Osteoblast (primary cell): Measurements from ENCODE around the gene MYOD1. TPM values are rescaled to one million over a fixed set of nuclear protein-coding genes. Genes with fewer than 3 reads are reported as not detected.

Experiments
- DNase-seq: peaks from one replicate; pipeline ENCODE4 v3.0.0; 2011; ENCODE audit warnings: low spot score, mixed read lengths; ENCODE audit not compliant: insufficient read length; ENCODE audit errors: missing footprints
- H2AFZ ChIP-seq: 2 replicates; pipeline ENCODE4 v1.6.0; 2011; ENCODE audit warnings: mild to moderate bottlenecking, low read length
- H3K27ac ChIP-seq: 2 replicates; pipeline ENCODE4 v1.5.1; 2011; ENCODE audit warnings: mild to moderate bottlenecking, low read depth, low read length, moderate library complexity
- H3K27me3 ChIP-seq: 2 replicates; pipeline ENCODE4 v1.6.0; 2012; ENCODE audit warnings: mild to moderate bottlenecking, control low read depth, inconsistent platforms, low read length, moderate library complexity; ENCODE audit not compliant: insufficient read depth
- H3K36me3 ChIP-seq: 2 replicates; pipeline ENCODE4 v1.5.1; 2011; ENCODE audit warnings: mild to moderate bottlenecking, low read length, control low read depth, moderate library complexity; ENCODE audit not compliant: insufficient read depth
- H3K4me1 ChIP-seq: 2 replicates; pipeline ENCODE4 v1.5.1; 2011; ENCODE audit warnings: mild to moderate bottlenecking, low read length, control low read depth, moderate library complexity; ENCODE audit not compliant: insufficient read depth
- H3K4me2 ChIP-seq: 2 replicates; pipeline ENCODE4 v1.6.0; 2011; ENCODE audit warnings: mild to moderate bottlenecking, low read length; ENCODE audit not compliant: insufficient read depth
- H3K4me3 ChIP-seq: fragments of 200-600 bp; sonication (generic); 3 replicates; pipeline ENCODE4 v1.5.1; 2012; ENCODE audit warnings: mild to moderate bottlenecking, low read length, inconsistent platforms; ENCODE audit not compliant: insufficient read depth
- H3K79me2 ChIP-seq: 2 replicates; pipeline ENCODE4 v1.6.0; 2012; ENCODE audit warnings: mild to moderate bottlenecking, low read length, control low read depth, inconsistent platforms; ENCODE audit not compliant: insufficient read depth
- H3K9me3 ChIP-seq: 2 replicates; pipeline ENCODE4 v1.5.1; 2011; ENCODE audit warnings: low read depth, low read length, control low read depth
- H4K20me1 ChIP-seq: 2 replicates; pipeline ENCODE4 v1.6.0; 2012; ENCODE audit warnings: mild to moderate bottlenecking, low read length, control low read depth; ENCODE audit not compliant: insufficient read depth
- total RNA-seq: library from RNA; depleted of rRNA; stranded (reverse); fragments of >200 nt; gene quantifications from 2 replicates; pipeline ENCODE4 v1.2.3, GENCODE V29; 2012
- TF ChIP-seq, protein P1 (sequence below): IDR thresholded peaks from 2 replicates; pipeline ENCODE4 v1.5.1; 2011; ENCODE audit warnings: mild to moderate bottlenecking, low read depth, low read length, moderate library complexity; ENCODE audit errors: extremely low read depth

The MYOD1 gene
- total RNA-seq, 1 donor, result not detected

DNA sequence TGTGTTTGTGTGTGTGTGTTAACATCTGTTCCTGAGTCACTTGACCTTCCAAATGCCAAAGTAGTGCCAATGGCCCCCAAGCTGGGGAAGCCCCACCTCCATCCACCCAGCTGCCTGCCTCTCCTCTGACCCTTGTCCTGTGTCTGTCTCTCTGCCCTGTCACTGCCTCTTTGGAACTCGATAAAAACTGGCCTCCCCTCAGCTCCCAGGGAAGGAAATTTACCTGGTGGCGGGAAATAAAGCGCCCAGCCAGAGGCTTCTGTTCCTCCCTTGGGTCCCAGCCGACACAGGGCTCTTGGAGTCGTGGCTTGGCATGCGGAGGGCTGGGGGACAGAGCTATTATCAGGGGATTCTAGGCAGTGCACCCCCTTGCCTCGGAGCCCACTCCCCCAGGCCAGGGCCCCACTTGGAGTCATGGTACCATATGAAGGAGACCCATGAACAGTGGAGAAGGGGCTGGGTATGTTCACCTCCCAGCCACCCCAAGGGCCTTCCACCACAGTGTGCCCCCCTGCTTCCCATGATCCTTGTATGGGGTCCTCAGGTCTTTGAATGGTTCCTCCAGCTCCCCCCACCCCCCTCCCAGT is 21.4 kb downstream of the MYOD1 start:
- H2AFZ ChIP-seq, result no peak overlapping the region
- peaks cover 54% of the 10 kb centered on the region for H3K27me3 ChIP-seq
- H3K36me3 ChIP-seq, result no peaks in the 10 kb centered on the region
- no peak overlapping the region for H3K27ac ChIP-seq
- no peaks in the 10 kb centered on the region for H4K20me1 ChIP-seq
- no peak overlapping the region for H3K4me2 ChIP-seq
- H3K9me3 ChIP-seq, result no peaks in the 10 kb centered on the region
- no peaks in the 10 kb centered on the region for H3K79me2 ChIP-seq
- peak; percentile 58 for DNase-seq
- peaks cover 6% of the 10 kb centered on the region for H3K4me1 ChIP-seq
- TF ChIP-seq, protein P1, sequence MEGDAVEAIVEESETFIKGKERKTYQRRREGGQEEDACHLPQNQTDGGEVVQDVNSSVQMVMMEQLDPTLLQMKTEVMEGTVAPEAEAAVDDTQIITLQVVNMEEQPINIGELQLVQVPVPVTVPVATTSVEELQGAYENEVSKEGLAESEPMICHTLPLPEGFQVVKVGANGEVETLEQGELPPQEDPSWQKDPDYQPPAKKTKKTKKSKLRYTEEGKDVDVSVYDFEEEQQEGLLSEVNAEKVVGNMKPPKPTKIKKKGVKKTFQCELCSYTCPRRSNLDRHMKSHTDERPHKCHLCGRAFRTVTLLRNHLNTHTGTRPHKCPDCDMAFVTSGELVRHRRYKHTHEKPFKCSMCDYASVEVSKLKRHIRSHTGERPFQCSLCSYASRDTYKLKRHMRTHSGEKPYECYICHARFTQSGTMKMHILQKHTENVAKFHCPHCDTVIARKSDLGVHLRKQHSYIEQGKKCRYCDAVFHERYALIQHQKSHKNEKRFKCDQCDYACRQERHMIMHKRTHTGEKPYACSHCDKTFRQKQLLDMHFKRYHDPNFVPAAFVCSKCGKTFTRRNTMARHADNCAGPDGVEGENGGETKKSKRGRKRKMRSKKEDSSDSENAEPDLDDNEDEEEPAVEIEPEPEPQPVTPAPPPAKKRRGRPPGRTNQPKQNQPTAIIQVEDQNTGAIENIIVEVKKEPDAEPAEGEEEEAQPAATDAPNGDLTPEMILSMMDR, result no peak
- H3K4me3 ChIP-seq, result no peak overlapping the region

DNA sequence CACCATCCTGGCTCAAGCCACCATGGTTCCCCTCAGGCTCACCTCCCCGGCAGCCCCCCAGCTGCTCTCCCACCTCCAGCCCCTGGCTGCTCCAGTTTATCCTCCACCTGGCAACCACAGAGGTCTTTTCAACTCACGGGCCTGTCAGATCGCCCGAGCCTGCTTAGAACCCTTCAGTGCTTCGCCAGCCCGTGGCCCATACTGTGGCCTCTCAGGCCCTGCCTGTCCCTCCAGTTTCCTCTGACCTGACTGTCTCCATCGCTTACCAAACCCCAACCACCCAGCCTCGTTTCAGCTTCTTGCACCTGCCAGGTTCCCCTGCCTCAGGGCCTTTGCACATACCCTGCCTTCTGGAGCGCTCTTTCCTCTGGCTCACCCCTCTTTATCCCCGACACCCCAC is 22.1 kb downstream of the MYOD1 start:
- Histone ChIP-seq H3K4me2 (no peak overlapping the region), H2AFZ (no peak overlapping the region), H3K4me1 (peaks cover 6% of the 10 kb centered on the region), H3K4me3 (no peak overlapping the region), H3K79me2 (no peaks in the 10 kb centered on the region), H3K27me3 (peaks cover 47% of the 10 kb centered on the region), H4K20me1 (no peaks in the 10 kb centered on the region), H3K9me3 (no peaks in the 10 kb centered on the region), H3K36me3 (no peaks in the 10 kb centered on the region), H3K27ac (no peak overlapping the region)
- TF ChIP-seq, protein P1, result no peak
- peak; percentile 26 for DNase-seq

DNA sequence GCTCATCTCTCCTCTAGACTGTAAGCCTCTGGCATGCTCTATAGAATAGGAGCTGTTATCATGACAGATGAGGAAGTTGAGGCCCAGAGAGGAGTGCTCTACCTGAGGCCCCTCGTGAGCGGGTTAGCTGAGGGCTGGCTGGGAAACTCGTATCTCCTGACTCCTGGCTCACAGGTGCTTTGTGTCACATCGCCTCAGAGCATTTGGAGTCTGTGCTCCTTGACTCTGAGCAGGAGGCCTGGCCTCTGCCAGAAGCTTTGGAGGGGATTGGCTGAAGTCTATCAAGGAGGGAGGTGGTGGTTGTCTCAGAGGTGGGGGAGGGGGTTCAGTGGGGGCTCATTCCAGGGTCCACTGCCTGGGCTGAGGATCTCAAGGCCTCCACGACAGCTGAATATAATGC is 22.6 kb downstream of the MYOD1 start:
- Histone ChIP-seq H3K36me3 (no peaks in the 10 kb centered on the region), H3K27me3 (peaks cover 44% of the 10 kb centered on the region), H3K9me3 (no peaks in the 10 kb centered on the region), H3K79me2 (no peaks in the 10 kb centered on the region), H3K27ac (no peak overlapping the region), H3K4me3 (no peak overlapping the region), H2AFZ (no peak overlapping the region), H4K20me1 (no peaks in the 10 kb centered on the region), H3K4me2 (no peak overlapping the region), H3K4me1 (peaks cover 6% of the 10 kb centered on the region)
- peak; percentile 48 for DNase-seq
- TF ChIP-seq, protein P1, result no peak

DNA sequence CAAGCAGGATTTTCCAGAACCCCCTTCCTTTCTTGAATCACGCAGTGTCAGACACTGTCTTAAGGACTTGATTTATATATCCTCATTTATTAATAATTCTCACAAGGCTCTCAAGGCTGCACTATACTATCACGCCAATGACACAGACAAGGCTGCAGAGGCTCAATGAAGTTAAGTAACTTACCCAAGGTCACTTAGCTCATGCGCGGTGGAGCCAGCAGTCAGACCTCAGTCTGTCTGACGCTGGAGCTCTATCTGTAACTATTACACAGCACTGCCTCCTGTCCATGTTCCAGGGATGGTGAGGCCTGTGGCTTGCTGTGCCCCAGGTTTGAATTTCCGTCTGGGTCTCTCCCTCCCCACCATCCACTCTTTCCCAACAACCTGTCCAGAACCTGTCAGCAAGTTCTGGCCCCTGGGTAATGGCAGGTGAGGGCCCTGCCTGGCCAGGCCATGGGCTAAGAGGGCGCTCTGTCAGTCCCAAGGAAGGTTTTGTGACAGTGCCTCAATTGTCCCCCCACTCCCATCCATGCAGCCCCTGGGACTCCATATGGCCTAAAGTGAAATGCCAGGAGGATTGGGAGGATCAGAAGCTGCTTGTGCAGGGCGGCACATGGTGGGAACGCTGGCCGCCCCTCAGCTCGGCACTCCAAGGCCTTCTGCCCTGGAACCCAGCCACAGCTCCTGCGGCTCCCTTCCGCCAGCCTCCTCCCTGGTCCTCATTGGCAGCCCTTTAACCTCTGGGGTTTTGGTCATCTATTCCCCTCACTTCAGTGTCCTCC is 23.8 kb downstream of the MYOD1 start:
- TF ChIP-seq, protein P1, result no peak
- Histone ChIP-seq H3K27me3 (peaks cover 34% of the 10 kb centered on the region), H2AFZ (no peak overlapping the region), H4K20me1 (no peaks in the 10 kb centered on the region), H3K36me3 (no peaks in the 10 kb centered on the region), H3K4me2 (peak overlapping the region; percentile 36), H3K4me3 (no peak overlapping the region), H3K9me3 (no peaks in the 10 kb centered on the region), H3K79me2 (no peaks in the 10 kb centered on the region), H3K4me1 (peaks cover 6% of the 10 kb centered on the region), H3K27ac (no peak overlapping the region)
- DNase-seq, result peak; percentile 51
